HG03039 (cell line): Measurements from ENCODE around the gene DNAH8.
"Not testable (repeated sequence)": the region's sequence is repeated elsewhere in the genome, so short reads cannot be mapped to it uniquely, and the experiment has no call there.

ENCODE experiments used
- ATAC-seq: cut with Tn5 transposase; IDR thresholded peaks from one replicate; pipeline ENCODE4 v1.9.1; 2021; ENCODE audit warnings: mild to moderate bottlenecking, moderate library complexity; ENCODE audit not compliant: unreplicated experiment

Gene DNAH8

GRCh38 chr6:38827024-38827423 is 111.9 kb downstream of the DNAH8 start:
- ATAC-seq: no peak

DNA sequence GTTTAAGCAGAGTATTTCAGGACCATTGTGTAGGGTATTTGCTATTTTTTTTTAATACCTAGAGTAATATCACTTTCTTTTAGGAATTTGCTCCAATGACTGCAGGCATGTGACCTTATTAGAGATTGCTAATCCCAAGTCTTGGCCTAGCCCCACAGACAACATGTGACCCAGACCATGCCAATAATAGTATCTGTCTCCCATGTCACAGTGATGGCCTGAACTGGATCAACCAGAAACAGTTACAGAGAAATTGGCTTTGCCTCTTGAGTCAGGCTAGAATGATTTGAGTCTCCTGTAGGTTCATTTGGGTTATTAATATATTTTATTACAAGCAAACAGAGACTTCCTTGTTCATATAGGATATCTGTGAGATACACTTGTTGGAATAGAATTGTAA is 116.8 kb downstream of the DNAH8 start:
- no peak for ATAC-seq

GRCh38 chr6:38833320-38833719 is 118.2 kb downstream of the DNAH8 start:
- no peak for ATAC-seq

DNA sequence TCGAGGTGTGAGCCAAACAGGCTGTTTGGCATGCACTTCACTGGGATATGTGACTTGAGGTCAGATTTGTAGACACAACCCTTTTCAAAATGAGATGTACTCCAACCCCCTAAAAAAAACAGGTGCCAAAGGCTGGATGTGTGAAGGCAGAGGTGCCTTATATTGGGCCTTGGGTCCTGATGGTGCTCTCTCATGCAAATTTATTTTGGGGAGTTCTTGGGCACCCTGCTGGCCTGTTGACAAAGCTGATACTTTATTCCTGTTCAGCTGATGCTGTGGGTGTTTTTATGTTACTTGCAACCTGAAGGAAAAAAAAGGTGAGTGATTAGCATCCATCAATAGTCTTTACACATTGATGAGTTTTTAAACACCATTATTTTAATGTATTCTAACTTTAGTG is 121.5 kb downstream of the DNAH8 start:
- no peak for ATAC-seq

- no peak for ATAC-seq
These were observed 122.0 kb downstream of the DNAH8 start for GRCh38 chr6:38837101-38837500.

GRCh38 chr6:38843798-38844197 is 128.7 kb downstream of the DNAH8 start:
- no peak for ATAC-seq

GRCh38 chr6:38845931-38846330 is 130.8 kb downstream of the DNAH8 start:
- ATAC-seq: no peak

- ATAC-seq: no peak
These were observed 131.2 kb downstream of the DNAH8 start for GRCh38 chr6:38846361-38846760.

DNA sequence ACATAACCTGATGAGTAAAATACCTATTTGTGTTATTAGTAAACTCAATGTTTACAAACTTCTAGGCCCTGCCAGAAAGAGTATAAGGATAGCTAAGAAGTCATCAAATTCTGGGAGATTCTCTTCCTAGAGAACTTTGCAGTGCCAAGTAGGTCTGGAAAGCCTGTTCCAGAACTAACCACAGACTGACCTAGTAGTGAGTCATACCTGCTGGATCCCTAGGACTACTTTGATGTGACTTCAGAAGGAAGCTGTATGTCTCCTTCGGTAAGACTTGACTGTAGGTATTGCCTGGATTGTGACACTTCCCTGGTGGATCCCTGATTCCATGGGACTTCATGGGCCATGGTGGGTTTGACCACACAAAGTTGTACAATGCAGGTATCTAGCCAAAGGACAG is 131.7 kb downstream of the DNAH8 start:
- no peak for ATAC-seq

DNA sequence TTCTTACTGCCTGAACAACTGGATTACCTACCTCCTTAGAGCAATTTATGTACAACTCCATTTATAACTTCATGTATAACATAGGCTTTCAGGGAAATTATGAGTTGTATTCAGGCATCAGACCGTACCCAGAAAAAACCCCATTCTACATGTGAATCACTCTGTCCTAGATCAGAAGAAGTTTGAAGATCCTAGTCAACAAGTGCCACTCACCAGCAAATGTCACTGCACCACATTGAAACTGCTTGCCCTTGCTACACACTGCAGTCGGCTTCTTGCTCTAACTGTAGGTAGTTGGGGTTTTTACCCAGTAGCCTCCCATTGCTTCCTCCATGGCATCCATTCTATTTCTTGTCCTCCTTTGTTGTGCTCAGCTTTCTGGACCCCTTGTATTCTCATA is 132.4 kb downstream of the DNAH8 start:
- ATAC-seq: no peak

GRCh38 chr6:38848760-38849159 is 133.6 kb downstream of the DNAH8 start:
- ATAC-seq: no peak

- ATAC-seq: no peak
These were observed 137.1 kb downstream of the DNAH8 start for GRCh38 chr6:38852215-38852614.

DNA sequence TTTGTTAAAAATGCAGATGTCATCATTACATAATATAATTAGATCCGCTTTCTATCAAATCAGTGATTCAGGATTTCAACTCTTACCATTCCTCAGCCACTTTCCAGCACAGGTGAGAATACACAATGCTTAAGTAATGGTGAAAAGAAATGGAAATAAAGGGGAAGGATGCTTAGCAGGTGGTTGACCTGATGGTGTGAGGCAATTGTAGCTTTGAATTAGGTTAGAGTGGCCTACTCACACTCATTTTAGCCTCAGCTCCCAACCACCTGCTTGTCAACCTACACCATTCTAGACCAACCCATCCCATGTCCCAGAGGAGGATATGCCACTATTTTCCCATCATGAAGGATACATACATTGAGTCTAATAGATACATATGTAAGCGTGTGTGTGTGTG is 138.1 kb downstream of the DNAH8 start:
- no peak for ATAC-seq

DNA sequence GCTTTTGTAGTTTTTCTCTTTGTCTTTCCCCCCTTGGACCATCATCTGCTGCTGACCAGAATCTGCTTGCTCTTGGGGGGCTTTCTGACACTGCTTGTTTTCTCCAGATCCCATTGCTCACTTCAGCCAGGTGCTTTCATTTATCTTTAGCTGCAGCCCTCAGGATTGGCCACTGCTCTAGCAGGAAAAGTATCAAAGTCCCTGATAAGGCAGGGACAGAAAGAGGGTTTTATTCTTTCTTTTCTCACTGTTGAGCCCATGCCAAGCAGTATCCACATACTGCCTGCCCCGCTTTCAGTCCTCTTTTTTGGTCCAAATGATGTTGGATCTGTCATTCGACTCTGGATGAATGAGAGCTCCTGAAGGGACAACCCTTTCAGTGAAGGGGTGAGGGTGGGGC is 141.4 kb downstream of the DNAH8 start:
- no peak for ATAC-seq

- no peak for ATAC-seq
These were observed 142.7 kb downstream of the DNAH8 start for GRCh38 chr6:38857815-38858214.

DNA sequence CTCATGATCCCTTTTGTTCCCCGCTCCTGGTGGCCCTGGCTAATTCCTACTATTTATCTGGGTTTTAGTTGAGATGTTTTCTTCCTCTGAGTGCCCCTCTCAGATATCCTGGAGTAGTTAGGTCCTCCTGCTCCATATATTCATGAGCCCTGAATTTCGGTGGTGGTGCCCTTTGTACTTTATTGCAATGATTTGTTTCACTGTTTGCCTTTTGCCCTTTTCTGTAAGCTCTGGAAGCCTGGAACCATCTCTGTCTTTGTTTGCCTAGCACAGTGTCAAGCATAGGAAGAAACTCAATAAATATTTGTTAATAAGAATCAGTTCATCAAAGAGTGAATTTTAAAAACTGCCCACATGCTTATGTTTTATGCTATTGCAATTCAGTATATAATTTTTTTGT is 144.9 kb downstream of the DNAH8 start:
- ATAC-seq: no peak

DNA sequence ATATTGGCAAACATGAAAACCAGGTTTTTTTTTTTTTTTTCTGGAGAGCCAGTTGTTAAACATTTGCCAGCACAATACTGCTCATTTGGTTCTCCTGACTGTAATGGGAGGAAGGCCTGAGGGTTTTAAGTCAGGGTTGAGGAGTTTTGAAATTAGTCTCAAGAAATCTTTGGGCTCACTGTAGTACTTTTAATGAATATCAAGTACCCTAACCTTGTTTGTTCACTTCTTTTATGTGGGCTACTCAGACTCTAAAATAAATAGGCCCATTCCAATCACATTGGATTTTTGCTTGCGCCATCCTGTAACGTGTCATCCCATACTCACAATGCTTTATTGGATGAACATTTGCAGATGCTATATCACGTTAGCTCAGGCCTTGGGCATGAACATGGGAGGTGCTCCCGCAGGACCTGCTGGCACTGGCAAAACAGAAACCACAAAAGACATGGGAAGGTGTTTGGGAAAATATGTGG is 146.9 kb downstream of the DNAH8 start:
- no peak for ATAC-seq

GRCh38 chr6:38865521-38866174 is 150.5 kb downstream of the DNAH8 start:
- no peak for ATAC-seq

DNA sequence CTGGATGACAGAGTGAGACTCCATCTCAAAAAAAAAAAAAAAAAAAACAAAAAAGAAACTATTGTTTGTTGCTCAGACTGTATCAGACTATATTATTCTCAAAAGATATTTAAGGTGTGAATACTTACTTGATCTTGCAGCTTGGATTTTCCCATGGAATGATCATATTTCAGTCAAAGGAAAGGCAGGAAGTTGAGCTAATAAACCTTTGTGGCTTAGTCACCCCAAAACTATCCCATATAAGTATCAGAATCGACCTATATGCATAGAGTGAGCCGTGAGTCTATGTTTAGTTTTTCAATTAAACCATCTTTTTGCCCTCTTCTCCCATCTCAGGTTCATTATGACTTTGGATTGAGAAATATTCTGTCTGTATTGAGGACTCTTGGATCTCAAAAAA is 152.6 kb downstream of the DNAH8 start:
- no peak for ATAC-seq

- ATAC-seq: no peak
These were observed 156.8 kb downstream of the DNAH8 start for GRCh38 chr6:38871741-38872568.

GRCh38 chr6:38873001-38873400 is 157.9 kb downstream of the DNAH8 start:
- ATAC-seq: no peak

DNA sequence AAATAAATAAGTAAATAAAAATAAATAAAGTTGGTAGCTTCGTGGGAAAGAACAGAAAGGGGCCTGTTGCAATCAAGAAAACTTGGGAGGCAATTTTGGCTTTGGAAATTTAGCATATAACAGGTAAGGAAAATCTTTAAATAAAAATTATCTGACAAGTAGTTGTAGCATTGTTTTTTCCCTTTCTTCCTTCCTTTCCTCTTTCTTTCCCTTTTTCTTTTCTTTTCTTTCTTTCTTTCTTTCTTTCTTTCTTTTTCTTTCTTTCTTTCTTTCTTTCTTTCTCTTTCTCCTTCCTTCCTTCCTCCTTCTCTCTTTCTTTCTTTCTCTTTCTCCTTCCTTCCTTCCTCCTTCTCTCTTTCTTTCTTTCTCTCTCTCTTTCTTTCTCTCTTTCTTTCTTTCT is 158.7 kb downstream of the DNAH8 start:
- ATAC-seq: not testable (repeated sequence)
